Ascending aorta (tissue), 2 donors: Measurements from ENCODE around the gene ARID3B. TPM values are rescaled to one million over a fixed set of nuclear protein-coding genes. Genes with fewer than 3 reads are reported as not detected.

Experiments used
- DNase-seq, 2 donors: peaks; one replicate each; pipeline ENCODE4 v3.0.0-alpha.2; 2019; ENCODE audit warnings: low spot score in 2 of 2
- H3K27ac ChIP-seq, 2 donors: fragments of 200-600 bp; sonication (generic); one replicate each; pipeline ENCODE4 v1.5.1; 2016 to 2017; ENCODE audit warnings: mild to moderate bottlenecking in 1 of 2
- H3K27me3 ChIP-seq: fragments of 200-600 bp; sonication (generic); one replicate; pipeline ENCODE4 v1.5.1; 2017
- H3K36me3 ChIP-seq, 2 donors: fragments of 200-600 bp; sonication (generic); one replicate each; pipeline ENCODE4 v1.5.1; 2016
- H3K4me1 ChIP-seq, 2 donors: fragments of 200-600 bp; sonication (generic); one replicate each; pipeline ENCODE4 v1.5.1; 2016 to 2017; ENCODE audit warnings: mild to moderate bottlenecking in 1 of 2
- H3K4me3 ChIP-seq, 2 donors: fragments of 200-600 bp; sonication (generic); one replicate each; pipeline ENCODE4 v1.5.1; 2016 to 2017; ENCODE audit warnings: mild to moderate bottlenecking in 1 of 2
- H3K9me3 ChIP-seq, 2 donors: fragments of 200-600 bp; sonication (generic); one replicate each; pipeline ENCODE4 v1.5.1; 2016
- CTCF ChIP-seq, 3 experiments: fragments of 200-600 bp in 2 of 3; fragments of 450-650 bp in 1 of 3; sonication (generic) in 2 of 3; IDR thresholded peaks; one replicate each; pipeline ENCODE4 v1.5.1; 2016 to 2019; ENCODE audit warnings: antibody characterized with exemption in 3 of 3, mild to moderate bottlenecking in 1 of 3, moderate library complexity in 1 of 3
- intact Hi-C: fragments of 100-400 bp; cut with DNase I; formaldehyde crosslinking; loops from one replicate; pipeline ENCODE4 v1.15.1; 2023
- total RNA-seq: library from RNA; depleted of rRNA; stranded (reverse); fragments of >200 nt; gene quantifications from one replicate; pipeline ENCODE4 v1.1.0, GENCODE V29; 2016

The ARID3B gene
- total RNA-seq, 1 donor from 2014 or later: 13.3 TPM

- Histone ChIP-seq H3K4me3 (no peak overlapping the region), H3K4me1 (no peaks in the 10 kb centered on the region), H3K27ac (no peak overlapping the region), H3K36me3 (peaks cover 89 to 94% of the 10 kb centered on the region in 2 donors), H3K27me3 (no peaks in the 10 kb centered on the region), H3K9me3 (no peaks in the 10 kb centered on the region)
- TF ChIP-seq CTCF (IDR thresholded peaks at IDR 0.05): no peak
- intact Hi-C loops: loop anchor here (5.0 kb wide), 1 partner anchor 259 kb away; no protein-coding TSS in a partner anchor
- no peak for DNase-seq
Measured at GRCh38 chr15:74631408-74631807, 90.4 kb downstream of the ARID3B start.

DNA sequence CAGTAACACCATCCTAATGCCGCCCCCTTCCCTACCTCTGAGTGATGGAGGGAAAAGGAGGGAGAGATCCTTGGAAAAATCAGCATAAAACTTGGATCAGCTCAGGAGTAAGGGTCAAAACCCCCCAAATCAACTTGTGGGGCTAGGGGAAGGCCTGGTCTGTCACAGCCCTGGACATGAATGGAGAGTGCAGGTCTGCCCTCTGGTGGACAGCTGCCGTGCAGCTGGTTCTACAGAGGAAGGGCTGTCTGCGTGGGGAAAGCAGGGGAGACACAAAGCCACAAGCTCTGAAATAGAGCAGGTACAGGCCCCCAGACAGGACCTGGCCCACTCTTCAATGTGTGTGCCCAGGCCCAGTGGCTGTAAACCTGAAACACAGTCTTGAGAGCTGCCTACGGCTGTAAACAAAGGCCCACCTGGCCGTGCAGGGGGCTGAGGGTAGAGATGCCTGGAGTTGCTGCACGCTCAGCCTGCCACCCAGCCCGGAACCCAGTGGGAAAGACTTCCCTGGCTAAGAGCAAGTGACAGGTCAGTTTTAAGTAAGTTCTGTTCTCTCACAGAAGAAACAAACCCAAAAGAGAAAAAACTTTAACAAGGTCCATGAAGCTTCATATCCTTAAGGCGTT lies 91.0 kb downstream of the ARID3B start:
- Histone ChIP-seq H3K4me1 (no peaks in the 10 kb centered on the region), H3K36me3 (peaks cover 89 to 94% of the 10 kb centered on the region in 2 donors), H3K27ac (no peak overlapping the region), H3K27me3 (no peaks in the 10 kb centered on the region), H3K4me3 (no peak overlapping the region), H3K9me3 (no peaks in the 10 kb centered on the region)
- peak; percentile 48 to 75 (median 75) for TF ChIP-seq CTCF (IDR thresholded peaks at IDR 0.05)
- intact Hi-C loops: loop anchor here (5.0 kb wide), 1 partner anchor 260 kb away; no protein-coding TSS in a partner anchor
- DNase-seq: no peak

DNA sequence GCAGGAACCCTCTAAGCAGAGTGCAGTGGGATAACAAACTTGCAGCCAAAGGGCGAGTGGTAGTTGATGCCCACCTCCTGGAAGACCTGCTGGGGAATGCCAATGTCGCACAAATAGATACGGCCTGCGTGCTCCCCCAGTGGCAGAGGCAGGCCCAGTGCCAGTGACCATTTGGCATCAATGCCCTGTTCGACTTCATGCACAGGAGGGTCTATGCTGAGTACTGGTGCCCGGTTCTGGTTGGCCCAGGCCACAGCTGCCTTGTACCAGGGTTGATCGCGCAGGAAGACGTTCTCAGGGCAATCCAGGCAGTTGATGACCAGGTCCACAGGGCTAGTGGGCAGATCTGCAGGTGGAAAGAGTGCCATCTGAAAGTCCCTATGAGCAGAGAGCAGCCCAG lies 91.6 kb downstream of the ARID3B start:
- Histone ChIP-seq H3K4me1 (no peaks in the 10 kb centered on the region), H3K9me3 (no peaks in the 10 kb centered on the region), H3K36me3 (peaks cover 89 to 93% of the 10 kb centered on the region in 2 donors), H3K27me3 (no peaks in the 10 kb centered on the region), H3K4me3 (no peak overlapping the region), H3K27ac (no peak overlapping the region)
- DNase-seq: no peak
- TF ChIP-seq CTCF (IDR thresholded peaks at IDR 0.05): no peak
- intact Hi-C loops: loop anchor here (5.0 kb wide), 1 partner anchor 260 kb away; no protein-coding TSS in a partner anchor

- no peak overlapping the region for H3K4me3 ChIP-seq
- no peak for DNase-seq
- H3K27ac ChIP-seq: no peak overlapping the region
- H3K9me3 ChIP-seq: no peaks in the 10 kb centered on the region
- intact Hi-C loops: loop anchor here (5.0 kb wide), 1 partner anchor 261 kb away; no protein-coding TSS in a partner anchor
- no peak for TF ChIP-seq CTCF (IDR thresholded peaks at IDR 0.05)
- H3K36me3 ChIP-seq: peaks cover 80 to 90% of the 10 kb centered on the region in 2 donors
- no peaks in the 10 kb centered on the region for H3K27me3 ChIP-seq
- H3K4me1 ChIP-seq: no peaks in the 10 kb centered on the region
Measured at GRCh38 chr15:74633781-74634180, 92.8 kb downstream of the ARID3B start.

- no peak for DNase-seq
- peaks cover 77 to 88% of the 10 kb centered on the region in 2 donors for H3K36me3 ChIP-seq
- intact Hi-C loops: loop anchor here (1.0 kb wide), 1 partner anchor 133 kb away; no protein-coding TSS in a partner anchor
- no peaks in the 10 kb centered on the region for H3K27me3 ChIP-seq
- no peak overlapping the region for H3K4me3 ChIP-seq
- H3K9me3 ChIP-seq: no peaks in the 10 kb centered on the region
- H3K4me1 ChIP-seq: no peaks in the 10 kb centered on the region
- no peak overlapping the region for H3K27ac ChIP-seq
- peak; percentile 76 to 83 (median 81) for TF ChIP-seq CTCF (IDR thresholded peaks at IDR 0.05)
Measured at GRCh38 chr15:74635228-74635627, 94.2 kb downstream of the ARID3B start.
